B cell (primary cell): ENCODE data around the gene SAPCD2. TPM values are rescaled to one million over a fixed set of nuclear protein-coding genes. Genes with fewer than 3 reads are reported as not detected.
A peak's percentile ranks its signal among the peaks of the same experiment; 100 is the strongest.

ENCODE experiments used
- ATAC-seq: fragments of 200-7000 bp; cut with Tn5 transposase; one replicate; pipeline ENCODE4 v1.10.0; 2021; ENCODE audit warnings: low read depth, mild to moderate bottlenecking, moderate number of reproducible peaks, moderate library complexity
- CTCF ChIA-PET: fragments of 350-600 bp; sonication (Branson Sonifier 250); formaldehyde crosslinking; loops from one replicate; lab custom pipeline; 2021; ENCODE audit warnings: antibody characterized with exemption, inconsistent platforms; lab: Charles Lee
- POLR2A ChIA-PET: fragments of 350-600 bp; sonication (Branson Sonifier 250); formaldehyde crosslinking; loops from one replicate; lab custom pipeline; 2021; ENCODE audit warnings: antibody characterized with exemption; lab: Charles Lee
- DNase-seq: peaks from one replicate; pipeline ENCODE4 v3.0.0; 2013
- H2AFZ ChIP-seq: 2 replicates; pipeline ENCODE4 v1.6.1; 2012; ENCODE audit warnings: mild to moderate bottlenecking, low read depth, low read length; ENCODE audit not compliant: insufficient read depth, poor library complexity, severe bottlenecking
- H3K27ac ChIP-seq, 2 donors: 1 replicate in 1 of 2; 2 replicates in 1 of 2; pipeline ENCODE4 v1.5.1; 2012 to 2013; ENCODE audit warnings: low read length in 2 of 2, mild to moderate bottlenecking in 2 of 2, moderate library complexity in 1 of 2
- H3K27me3 ChIP-seq, 4 experiments: fragments of 200-600 bp in 1 of 4; sonication (generic) in 1 of 4; replicated peaks in 1 of 4; 1 replicate in 2 of 4; 2 replicates in 2 of 4; pipeline versions ENCODE4 v1.6.1 to v1.7.0; 2013 to 2016; ENCODE audit warnings: low read length in 3 of 4, mild to moderate bottlenecking in 2 of 4, mixed read lengths in 1 of 4, moderate library complexity in 1 of 4; ENCODE audit not compliant: insufficient read depth in 4 of 4, control insufficient read depth in 3 of 4; ENCODE audit errors: control extremely low read depth in 1 of 4
- H3K36me3 ChIP-seq, 2 experiments: replicated peaks in 1 of 2; 1 replicate in 1 of 2; 2 replicates in 1 of 2; pipeline versions ENCODE4 v1.6.1 to v1.7.1; 2013; ENCODE audit warnings: low read length in 1 of 2; ENCODE audit not compliant: insufficient read depth in 2 of 2, control insufficient read depth in 1 of 2; ENCODE audit errors: control extremely low read depth in 1 of 2, extremely low read depth in 1 of 2
- H3K4me1 ChIP-seq, 2 donors: fragments of 200-600 bp in 1 of 2; sonication (generic) in 1 of 2; 1 replicate in 1 of 2; 2 replicates in 1 of 2; pipeline versions ENCODE4 v1.5.1 to v1.6.1; 2013 to 2017; ENCODE audit warnings: low read length in 2 of 2; ENCODE audit not compliant: control insufficient read depth in 2 of 2, insufficient read depth in 2 of 2
- H3K4me2 ChIP-seq: replicated peaks from 2 replicates; pipeline ENCODE3; 2012; ENCODE audit warnings: mild to moderate bottlenecking, low read depth, low read length; ENCODE audit not compliant: poor library complexity, severe bottlenecking
- H3K4me3 ChIP-seq, 5 experiments: fragments of 200-600 bp in 1 of 5; sonication (generic) in 1 of 5; 1 replicate in 3 of 5; 2 replicates in 2 of 5; pipeline versions ENCODE4 v1.5.1 to v1.7.0; 2011 to 2016; ENCODE audit warnings: low read length in 4 of 5, mild to moderate bottlenecking in 4 of 5, low read depth in 2 of 5, control low read depth in 1 of 5, moderate library complexity in 1 of 5; ENCODE audit not compliant: insufficient read depth in 1 of 5; ENCODE audit errors: control extremely low read depth in 1 of 5, extremely low read depth in 1 of 5
- H3K79me2 ChIP-seq: fragments of 200-600 bp; sonication (generic); one replicate; pipeline ENCODE4 v1.6.0; 2016; ENCODE audit warnings: low read length; ENCODE audit not compliant: control insufficient read depth, insufficient read depth
- H3K9ac ChIP-seq: fragments of 200-600 bp; sonication (generic); 2 replicates; pipeline ENCODE4 v1.6.1; 2017; ENCODE audit warnings: mild to moderate bottlenecking, low read length, moderate library complexity
- H3K9me3 ChIP-seq, 3 donors: one replicate each; pipeline versions ENCODE4 v1.6.1 to v1.7.1; 2013; ENCODE audit warnings: low read length in 2 of 3; ENCODE audit not compliant: control insufficient read depth in 2 of 3, insufficient read depth in 1 of 3; ENCODE audit errors: control extremely low read depth in 1 of 3
- H4K20me1 ChIP-seq: 2 replicates; pipeline ENCODE4 v1.6.0; 2012; ENCODE audit warnings: mild to moderate bottlenecking, low read length; ENCODE audit not compliant: insufficient read depth, control insufficient read depth, poor library complexity, severe bottlenecking
- H3K27ac Mint-ChIP-seq: one replicate; pipeline ENCODE4 v1.8.0; 2021; ENCODE audit warnings: mixed read lengths
- H3K27me3 Mint-ChIP-seq: one replicate; pipeline ENCODE4 v1.8.0; 2021; ENCODE audit warnings: mixed read lengths
- H3K4me1 Mint-ChIP-seq: one replicate; pipeline ENCODE4 v1.8.0; 2021; ENCODE audit warnings: mixed read lengths
- H3K4me3 Mint-ChIP-seq: one replicate; pipeline ENCODE4 v1.8.0; 2021; ENCODE audit warnings: mixed read lengths
- H3K9me3 Mint-ChIP-seq: one replicate; pipeline ENCODE4 v1.8.0; 2022; ENCODE audit warnings: mixed read lengths; ENCODE audit not compliant: insufficient read depth
- EZH2 ChIP-seq: IDR thresholded peaks from 2 replicates; pipeline ENCODE4 v1.6.1; 2012; ENCODE audit warnings: borderline replicate concordance, low read depth, mild to moderate bottlenecking, moderate library complexity, low read length; ENCODE audit not compliant: insufficient read depth, poor library complexity, severe bottlenecking
- WGBS: methylation state at CpG from one replicate; pipeline ENCODE4 v1.1.5; 2013; ENCODE audit warnings: missing lambda C conversion rate; ENCODE audit not compliant: insufficient coverage; 5-methylcytosine and 5-hydroxymethylcytosine counted together
- intact Hi-C: fragments of 100-400 bp; cut with micrococcal nuclease; formaldehyde crosslinking; loops from one replicate; pipeline ENCODE4 v1.10.0; 2022
- polyA plus RNA-seq: library from polyadenylated mRNA; depleted of rRNA; stranded (reverse); fragments of >200 nt; gene quantifications from 2 replicates; pipeline ENCODE4 v1.2.3, GENCODE V29; 2012
- total RNA-seq, 2 donors: library from RNA; stranded (reverse); fragments of 120-200 nt in 1 of 2; gene quantifications; 1 replicate in 1 of 2; 2 replicates in 1 of 2; pipeline versions ENCODE4 v1.2.3 to v1.2.4, GENCODE V29; 2013 to 2022
- TF ChIP-seq, protein P1 (sequence below): fragments of 200-600 bp; IDR thresholded peaks from one replicate; pipeline ENCODE4 v1.8.0; 2022; ENCODE audit warnings: antibody characterized with exemption, mild to moderate bottlenecking

Gene SAPCD2
- total and polyA plus RNA-seq, 2 donors (not counting 1 experiment from before 2014, with no cell fraction given), result 0.39 to 0.69 TPM

GRCh38 chr9:137032858-137033257 lies 37.5 kb downstream of the SAPCD2 start:
- no peak for TF ChIP-seq EZH2
- TF ChIP-seq, protein P1, sequence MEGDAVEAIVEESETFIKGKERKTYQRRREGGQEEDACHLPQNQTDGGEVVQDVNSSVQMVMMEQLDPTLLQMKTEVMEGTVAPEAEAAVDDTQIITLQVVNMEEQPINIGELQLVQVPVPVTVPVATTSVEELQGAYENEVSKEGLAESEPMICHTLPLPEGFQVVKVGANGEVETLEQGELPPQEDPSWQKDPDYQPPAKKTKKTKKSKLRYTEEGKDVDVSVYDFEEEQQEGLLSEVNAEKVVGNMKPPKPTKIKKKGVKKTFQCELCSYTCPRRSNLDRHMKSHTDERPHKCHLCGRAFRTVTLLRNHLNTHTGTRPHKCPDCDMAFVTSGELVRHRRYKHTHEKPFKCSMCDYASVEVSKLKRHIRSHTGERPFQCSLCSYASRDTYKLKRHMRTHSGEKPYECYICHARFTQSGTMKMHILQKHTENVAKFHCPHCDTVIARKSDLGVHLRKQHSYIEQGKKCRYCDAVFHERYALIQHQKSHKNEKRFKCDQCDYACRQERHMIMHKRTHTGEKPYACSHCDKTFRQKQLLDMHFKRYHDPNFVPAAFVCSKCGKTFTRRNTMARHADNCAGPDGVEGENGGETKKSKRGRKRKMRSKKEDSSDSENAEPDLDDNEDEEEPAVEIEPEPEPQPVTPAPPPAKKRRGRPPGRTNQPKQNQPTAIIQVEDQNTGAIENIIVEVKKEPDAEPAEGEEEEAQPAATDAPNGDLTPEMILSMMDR, result no peak
- no peaks in the 10 kb centered on the region for H3K9me3 Mint-ChIP-seq
- Histone ChIP-seq H3K9me3 (peaks cover 0 to 11% (median 0%) of the 10 kb centered on the region in 3 donors), H3K4me1 (peaks cover 64 to 71% of the 10 kb centered on the region in 2 donors), H2AFZ (peak overlapping the region; percentile 9), H3K79me2 (peaks cover 12% of the 10 kb centered on the region), H3K9ac (peak overlapping the region; percentile 70), H3K4me2 (peak overlapping the region; percentile 100), H3K27me3 (peaks cover 0 to 6% (median 0%) of the 10 kb centered on the region in 4 experiments), H3K36me3 (no peaks in the 10 kb centered on the region), H3K27ac (peak overlapping the region; percentile 46 to 55), H4K20me1 (peaks cover 7% of the 10 kb centered on the region), H3K4me3 (peak overlapping the region; percentile 13 to 77 (median 64))
- CTCF ChIA-PET, result interaction anchor here (0.9 to 4.4 kb wide), 10 partner anchors 14 to 272 kb away, joined by 3 to 49 read pairs (median 5); partner anchors contain the start of genes AJM1, NPDC1 and TMEM141
- H3K4me1 Mint-ChIP-seq, result peaks cover 60% of the 10 kb centered on the region
- peak overlapping the region; percentile 95 for H3K27ac Mint-ChIP-seq
- 41% methylated on average over 8 of the region's 10 CpGs for WGBS
- H3K4me3 Mint-ChIP-seq, result peak overlapping the region; percentile 89
- POLR2A ChIA-PET, result interaction anchor here (1.4 to 1.6 kb wide), 3 partner anchors 11 to 40 kb away, joined by 3 to 9 read pairs (median 3); partner anchors contain the start of gene PAXX
- H3K27me3 Mint-ChIP-seq, result no peaks in the 10 kb centered on the region
- intact Hi-C loops, result loop anchor here (2.0 to 5.0 kb wide), 2 partner anchors 39 to 184 kb away; partner anchors contain the start of genes PHPT1 and SAPCD2
- ATAC-seq (peak; percentile 15), DNase-seq (peak; percentile 62)
